GM19035 (cell line): ENCODE data around the gene IFFO2.
"Not testable (repeated sequence)": the region's sequence is repeated elsewhere in the genome, so short reads cannot be mapped to it uniquely, and the experiment has no call there.

Experiments used
- ATAC-seq: cut with Tn5 transposase; IDR thresholded peaks from one replicate; pipeline ENCODE4 v1.9.1; 2021; ENCODE audit not compliant: unreplicated experiment

IFFO2 gene

DNA sequence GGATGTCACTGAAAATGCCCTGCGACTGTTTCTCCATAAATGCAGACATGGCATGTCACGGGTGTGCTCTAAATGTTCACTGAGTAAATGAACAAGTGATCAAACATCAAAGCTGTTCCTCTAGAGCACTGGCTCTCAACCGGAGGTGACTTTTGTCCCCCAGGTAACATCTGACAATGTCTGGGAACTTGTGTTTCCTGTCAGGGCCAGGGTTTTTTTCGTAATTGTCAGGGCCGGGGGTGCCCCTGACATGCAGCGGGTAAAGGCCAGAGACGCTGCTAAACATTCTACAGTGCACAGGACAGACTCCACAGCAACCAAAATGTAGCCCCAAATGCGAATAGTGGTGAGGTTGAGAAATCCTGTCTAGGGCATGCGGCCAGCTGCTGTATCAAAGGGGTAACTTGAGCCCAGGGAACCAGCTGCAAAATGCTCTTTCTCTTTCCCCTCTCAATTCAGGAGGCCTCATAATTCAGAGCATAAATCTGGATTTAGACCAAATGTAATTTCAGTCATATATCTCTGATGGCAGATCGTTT lies 56.1 kb downstream of the IFFO2 start:
- no peak for ATAC-seq

DNA sequence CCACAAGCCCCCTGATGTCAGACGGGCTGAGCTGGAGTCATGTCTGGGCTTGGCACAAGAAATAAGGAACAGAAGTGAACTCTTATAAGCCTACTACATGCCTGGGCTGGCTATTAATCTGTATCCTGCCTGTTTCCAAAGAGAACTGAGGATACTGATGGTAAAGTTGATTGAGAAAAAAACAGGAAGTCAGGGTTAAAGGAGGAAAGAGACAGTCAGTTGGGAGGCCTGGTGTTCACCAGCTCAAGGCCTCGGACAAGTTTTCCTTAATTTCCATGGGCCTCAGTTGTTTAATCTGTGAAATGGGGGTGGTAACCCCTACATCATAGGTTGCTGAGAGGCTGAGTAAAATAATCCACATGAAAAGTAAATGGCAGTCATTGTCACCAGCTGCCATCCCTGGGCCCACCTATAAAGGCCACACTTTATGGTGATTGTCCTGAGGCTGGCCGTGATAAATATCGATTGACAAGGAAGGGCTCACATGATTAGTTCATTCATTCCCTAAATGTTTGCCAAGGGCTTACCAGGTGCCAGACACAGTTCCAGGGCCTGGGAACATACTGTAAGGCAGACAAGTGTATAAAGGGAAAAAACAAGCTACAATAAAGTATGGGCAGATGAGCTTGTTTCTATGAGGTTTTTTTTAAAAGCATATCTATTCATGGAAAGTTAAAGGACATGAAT lies 57.0 kb downstream of the IFFO2 start:
- no peak for ATAC-seq

DNA sequence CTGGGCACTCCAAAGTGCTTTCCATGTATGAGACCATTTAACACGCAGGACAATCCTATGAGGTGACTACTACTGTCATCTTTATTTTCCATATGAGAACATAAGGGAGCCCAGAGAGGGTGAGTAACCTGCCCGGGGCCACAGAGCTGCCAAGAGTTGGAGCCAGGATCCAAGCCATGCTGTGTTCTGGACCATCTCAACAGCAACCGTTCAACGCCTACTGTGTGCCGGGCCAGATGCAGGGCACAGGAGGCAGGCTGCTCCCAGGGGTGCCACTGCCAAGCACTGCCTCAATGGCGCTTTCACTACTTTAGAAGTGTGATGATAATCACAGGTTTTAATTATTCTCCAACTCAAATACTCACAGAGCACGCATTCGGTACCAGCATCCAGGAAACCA lies 57.9 kb downstream of the IFFO2 start:
- no peak for ATAC-seq

DNA sequence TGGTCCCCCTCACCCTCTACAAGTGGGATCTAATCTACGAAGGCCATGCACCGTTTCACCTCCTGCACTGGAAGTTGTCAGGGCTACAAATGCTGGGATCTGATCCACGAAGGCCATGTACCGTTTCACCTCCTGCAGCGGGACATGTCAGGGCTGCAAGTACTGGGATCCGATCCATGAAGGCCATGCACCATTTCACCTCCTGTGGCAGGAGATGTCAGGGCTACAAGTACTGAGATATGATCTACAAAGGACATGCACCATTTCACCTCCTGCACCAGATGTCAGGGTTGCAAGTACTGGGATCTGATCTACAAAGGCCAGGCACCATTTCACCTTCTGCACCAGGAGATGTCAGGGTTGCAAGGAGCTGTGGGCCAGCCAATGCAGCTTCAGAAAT lies 61.2 kb downstream of the IFFO2 start:
- ATAC-seq = no peak

DNA sequence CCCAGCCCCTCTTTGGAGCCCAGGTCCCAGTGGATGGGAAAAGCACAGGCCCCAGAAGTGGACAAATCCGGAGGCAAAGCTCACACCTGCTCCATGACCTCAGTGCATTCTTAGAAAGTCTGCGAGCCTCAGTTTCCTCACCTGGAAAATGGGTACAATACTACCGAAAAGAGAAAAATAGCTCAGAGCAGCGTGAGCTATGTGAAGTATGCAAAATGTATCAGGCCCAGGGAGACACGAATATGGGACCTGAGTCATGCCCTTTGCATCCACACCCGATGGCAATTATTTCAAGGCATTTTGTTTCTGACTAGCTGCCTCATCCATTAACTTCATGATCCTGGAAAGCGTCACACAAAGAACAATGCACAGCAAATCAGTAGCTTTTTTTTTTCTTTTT lies 63.4 kb downstream of the IFFO2 start:
- ATAC-seq = no peak

DNA sequence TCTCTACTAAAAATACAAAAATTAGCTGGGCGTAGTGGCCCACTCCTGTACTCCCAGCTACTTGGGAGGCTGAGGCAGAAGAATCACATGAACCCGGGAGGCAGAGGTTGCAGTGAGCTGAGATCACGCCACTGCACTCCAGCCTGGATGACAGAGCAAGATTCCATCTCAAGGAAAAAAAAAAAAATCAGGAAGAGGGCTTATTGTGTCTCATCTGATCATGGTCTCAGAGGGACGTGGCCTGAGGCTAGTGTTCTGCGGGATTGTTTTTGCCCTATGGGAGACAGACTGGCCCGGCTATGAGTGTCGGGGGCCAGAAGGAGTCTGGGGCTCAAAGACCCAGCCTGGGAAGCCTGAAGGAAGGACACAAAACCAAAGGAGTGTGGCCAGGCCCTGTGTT lies 64.6 kb downstream of the IFFO2 start:
- ATAC-seq = not testable (repeated sequence)

DNA sequence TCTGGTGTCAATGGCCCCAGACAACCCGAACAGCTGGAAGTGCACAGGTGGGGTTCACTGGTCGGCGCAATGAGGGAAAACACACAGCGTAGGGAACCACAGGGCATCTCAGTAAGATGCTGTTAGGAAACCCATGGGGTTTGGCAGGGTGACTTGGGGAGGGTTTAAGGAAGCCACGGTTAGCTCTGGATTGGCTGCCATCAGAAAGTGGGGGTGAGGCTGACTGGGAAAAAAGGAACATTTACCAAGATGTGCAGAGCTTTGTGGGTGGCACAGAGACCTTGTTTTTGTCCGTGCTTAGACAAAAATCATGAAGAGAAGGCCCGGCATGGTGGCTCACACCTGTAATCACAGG lies 65.1 kb downstream of the IFFO2 start:
- no peak for ATAC-seq

DNA sequence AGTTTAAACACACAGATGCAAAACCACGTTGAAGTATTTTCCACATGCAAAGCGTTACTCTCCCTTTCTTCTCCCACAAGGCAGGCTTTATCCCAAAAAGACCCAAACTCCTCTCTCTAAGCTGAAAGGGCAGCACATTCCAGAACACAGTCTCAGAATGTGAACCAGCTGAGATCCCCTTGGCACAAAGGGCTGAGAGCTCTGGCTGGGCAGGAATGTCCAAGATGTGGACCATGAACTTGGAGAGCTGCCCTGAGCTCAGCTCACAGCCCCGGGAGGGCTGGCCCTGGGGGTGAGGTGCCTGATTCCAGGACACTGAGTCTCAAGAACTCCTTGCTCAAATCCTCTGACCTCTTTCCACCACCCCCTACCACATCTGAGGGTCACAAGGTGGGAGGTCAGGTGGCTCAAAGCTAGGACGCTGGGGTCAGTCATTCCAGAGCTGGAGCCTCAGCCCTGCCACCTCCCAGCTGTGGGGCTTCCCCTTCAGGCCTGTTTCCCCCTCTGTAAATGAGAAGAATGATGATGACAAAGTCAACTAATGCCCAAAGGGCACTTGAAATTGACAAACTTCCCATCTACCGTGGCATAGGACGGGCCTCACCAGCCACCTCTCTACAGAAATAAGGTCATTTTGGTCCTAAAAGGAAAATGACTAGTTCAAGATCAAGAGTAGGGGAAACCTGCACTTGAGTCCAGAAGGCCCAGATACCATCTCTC lies 65.6 kb downstream of the IFFO2 start:
- ATAC-seq = no peak

DNA sequence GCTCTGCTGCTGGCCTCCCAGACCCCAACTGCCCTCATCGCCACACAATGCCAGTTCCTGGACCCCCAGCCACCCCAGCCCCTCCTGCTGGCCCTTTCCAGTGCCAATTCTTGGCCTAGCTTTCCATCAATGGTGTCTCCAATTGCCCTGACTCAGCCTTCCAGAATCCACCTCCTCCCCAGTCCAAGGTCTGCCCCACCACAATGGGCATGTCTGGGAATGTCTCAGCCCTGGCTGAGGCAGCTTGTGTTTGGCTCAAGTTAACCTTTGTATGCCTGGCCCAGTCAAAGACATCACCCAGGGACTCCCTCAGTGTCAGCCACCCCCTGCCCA lies 70.5 kb downstream of the IFFO2 start:
- ATAC-seq = no peak

DNA sequence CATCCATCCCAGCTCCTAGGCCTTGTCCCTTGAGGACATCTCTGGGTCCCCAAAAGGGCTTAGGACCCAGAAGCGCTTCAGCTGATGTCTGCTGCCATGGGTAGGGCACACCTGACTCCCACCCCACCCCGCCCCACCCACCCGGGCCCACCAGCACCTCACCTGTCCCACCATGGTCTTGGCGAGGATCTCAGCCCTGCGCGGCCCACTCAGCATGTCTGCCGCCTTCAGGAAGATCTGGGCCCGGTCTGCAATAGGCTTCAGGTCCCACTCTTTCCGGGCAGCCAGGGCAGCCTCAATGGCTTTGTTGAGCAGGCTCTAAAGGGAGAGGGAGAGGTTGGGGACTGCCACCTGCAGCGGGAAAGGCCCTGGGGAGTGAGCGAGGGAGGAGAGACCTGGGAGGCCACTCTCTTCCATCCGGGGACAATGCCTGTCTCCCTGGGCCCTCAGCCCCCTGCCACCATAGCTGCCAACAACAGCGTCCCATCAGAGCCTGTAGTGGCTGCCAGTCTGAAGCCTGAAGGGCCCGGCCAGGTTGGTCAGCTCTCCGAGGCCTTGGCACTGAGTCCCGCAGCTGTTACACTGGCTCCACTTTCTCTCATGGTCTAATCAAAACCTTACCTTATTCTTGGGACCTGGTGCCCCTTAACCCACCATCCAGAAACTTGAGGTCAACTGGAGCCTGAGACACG lies 71.0 kb downstream of the IFFO2 start:
- ATAC-seq = no peak

DNA sequence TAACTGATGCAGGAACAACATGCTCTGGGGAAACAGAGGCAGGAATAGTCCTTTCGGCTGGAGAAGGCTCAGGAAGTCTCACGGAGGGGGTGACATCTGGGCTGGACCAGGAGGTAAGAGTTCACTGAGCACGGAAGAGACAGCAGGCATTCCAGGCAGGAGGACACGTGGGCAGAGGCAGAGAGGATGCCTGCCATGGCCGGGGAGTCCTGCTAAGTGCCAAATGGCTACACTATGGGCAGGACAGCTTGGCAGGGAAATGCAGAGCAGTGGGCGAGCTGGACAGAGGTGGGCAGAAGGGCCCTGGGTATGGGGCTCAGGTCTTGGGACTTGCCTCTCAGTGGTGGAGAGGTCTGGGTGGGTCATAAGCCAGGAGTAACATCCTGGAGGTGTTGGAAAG lies 71.7 kb downstream of the IFFO2 start:
- no peak for ATAC-seq

DNA sequence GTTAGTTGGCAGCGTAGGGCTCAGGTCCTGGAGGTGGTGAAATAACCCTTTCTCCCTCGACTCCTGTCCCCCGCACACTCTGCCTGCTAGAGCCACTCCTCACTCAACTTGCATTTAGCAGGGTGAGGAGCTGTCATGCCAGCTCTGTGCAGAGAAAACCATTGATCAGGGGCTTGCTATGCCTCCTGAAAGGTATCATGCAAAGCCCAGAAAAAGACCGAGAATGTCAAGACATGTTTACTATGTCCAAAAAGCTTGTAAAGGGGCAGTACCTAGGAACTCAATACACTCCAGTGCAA lies 72.1 kb downstream of the IFFO2 start:
- ATAC-seq = no peak

DNA sequence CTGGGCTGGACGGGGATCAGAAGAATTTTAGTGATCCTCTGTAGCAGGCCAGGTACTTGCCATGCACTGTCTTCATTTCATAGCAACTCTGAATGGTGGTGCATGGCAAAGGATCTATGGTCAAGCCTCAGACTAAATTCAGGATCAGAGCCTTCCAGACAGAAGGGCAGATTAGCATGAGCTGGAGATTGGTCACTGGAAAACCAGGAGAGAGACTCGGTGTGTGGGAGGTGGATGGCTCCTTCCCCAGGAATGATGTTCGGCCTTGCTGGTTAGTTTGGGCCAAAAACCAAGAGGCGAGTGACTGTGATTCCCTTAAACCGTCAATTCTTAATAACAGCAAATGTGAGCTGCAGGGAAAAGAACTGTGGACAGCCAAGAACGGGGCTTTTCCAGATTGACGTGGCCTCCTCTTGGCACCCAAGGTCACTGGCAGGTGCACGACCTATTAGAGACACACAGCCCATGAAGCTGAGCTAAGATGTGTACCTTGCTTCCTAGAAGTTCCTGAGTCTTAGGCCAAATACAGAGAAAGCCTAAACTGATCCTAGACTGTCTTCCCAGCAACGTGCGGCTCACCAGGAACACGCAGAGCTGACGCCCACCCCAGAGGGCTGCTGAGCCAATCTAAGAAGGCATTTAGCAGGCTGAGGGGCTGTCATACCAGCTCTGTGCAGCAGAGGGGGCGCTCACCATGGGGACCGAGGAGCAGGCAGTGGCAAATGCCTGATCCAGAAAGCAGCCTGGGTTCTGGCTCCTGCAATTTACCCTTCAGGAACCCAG lies 72.6 kb downstream of the IFFO2 start:
- ATAC-seq = no peak

DNA sequence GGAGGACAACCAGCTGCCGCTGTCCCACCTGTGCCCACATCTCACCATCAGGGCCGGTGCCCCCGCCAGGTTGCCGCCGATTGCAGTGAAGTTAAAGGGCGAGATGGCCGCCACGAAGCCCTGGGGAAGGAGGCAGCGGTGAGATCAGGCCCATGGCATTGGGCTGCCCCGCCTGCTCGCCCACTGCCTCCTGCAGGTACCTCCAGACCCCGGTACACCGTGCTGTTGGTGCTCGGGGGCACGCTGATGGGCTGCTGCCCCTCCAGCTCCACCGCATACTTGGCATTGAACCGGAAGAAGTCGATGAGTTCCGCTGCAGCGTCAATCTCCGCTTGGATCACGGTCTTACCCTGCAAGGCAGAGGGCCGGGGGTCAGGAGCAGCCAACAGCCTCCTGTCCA lies 73.4 kb downstream of the IFFO2 start:
- no peak for ATAC-seq

DNA sequence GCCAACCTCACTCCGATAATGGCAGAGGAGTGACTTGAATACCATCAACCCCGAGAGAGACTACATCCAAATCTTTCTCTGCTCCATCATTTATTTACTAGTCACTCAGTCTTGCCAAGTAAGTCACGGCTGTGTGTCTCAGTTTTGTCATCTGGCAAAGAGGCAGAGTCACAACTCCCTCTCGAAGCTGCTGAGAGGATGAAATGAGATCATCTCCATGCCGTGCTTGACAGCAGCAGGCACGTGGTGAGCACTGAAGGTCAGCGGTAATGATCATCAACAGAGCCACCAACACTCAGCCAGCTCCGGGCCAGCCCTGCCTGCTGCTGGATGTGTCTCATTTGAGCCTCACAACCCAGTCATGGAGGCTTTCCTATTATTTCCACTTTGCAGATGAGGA lies 74.0 kb downstream of the IFFO2 start:
- ATAC-seq = no peak

DNA sequence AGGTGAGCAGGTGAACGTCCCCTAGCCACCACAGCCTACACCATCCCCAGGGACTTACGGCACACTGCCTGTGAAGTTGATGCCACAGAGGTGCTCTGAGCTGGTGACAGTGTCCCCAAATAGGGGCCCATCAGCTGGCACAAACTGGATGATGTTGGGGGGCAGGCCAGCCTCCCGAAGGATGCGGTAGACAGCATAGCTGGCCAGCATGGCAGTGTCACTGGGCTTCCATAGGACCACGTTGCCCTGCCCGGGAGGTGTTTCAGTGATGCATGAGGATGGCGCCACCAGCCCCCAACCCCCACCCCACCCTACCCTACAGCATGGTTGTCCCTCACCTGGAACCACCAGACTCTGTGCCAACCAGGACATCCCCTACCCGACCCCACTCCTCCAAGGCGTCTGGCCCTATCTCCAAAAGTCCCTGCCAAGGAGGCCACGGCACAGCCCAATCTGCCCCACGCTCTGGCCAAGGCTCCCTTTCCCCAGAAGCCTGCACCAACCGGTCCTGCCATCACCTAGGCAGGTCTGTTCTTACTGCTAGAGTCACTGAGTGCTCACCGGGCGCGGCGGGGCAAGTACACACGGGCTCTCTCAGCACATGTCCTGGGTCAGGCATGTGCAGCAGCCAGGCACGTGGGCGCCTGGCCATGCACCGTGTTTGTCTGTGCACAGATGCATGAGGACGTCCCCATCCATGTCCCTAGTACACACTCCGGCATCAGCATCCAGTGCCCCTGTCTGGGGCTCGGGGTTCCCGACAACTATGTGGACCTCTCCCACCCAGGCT lies 74.6 kb downstream of the IFFO2 start:
- ATAC-seq = no peak

DNA sequence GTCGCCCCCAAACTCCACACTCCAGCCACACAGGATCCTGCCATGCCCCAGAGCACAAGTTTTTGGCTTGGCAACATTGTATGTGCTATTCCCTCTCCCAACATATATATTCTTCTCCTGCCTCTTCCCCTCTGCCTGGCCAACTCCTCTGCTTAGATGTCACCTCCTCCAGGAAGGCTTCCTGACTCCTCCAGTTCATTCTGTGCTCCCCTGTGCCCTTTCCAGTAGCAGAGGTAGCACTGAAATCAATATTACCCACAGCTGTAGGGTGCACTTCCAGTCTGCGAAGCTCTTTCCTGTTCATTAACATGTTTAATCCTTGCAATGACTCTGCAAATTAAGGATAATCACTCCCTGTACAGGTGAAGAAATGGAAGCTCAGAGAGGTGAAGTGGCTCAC lies 75.3 kb downstream of the IFFO2 start:
- no peak for ATAC-seq

DNA sequence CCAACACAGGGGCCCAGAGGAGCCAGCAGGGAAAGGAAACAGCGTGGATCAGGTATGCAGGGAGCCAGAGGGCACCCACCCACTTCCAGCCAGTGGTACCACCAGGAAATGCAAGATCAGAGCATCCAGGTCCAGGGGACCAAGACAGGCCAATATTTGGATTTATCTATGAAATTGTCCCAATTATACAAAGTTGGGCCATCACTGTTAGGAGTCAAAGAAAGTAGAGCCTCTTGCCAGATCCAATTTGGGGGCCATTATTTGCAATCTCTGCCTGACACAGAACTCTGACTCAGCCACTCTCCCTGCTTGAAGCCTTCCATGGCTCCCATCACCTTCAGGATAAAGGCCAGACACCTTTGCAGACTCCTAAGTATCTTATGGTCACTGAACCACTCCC lies 75.9 kb downstream of the IFFO2 start:
- ATAC-seq = no peak

DNA sequence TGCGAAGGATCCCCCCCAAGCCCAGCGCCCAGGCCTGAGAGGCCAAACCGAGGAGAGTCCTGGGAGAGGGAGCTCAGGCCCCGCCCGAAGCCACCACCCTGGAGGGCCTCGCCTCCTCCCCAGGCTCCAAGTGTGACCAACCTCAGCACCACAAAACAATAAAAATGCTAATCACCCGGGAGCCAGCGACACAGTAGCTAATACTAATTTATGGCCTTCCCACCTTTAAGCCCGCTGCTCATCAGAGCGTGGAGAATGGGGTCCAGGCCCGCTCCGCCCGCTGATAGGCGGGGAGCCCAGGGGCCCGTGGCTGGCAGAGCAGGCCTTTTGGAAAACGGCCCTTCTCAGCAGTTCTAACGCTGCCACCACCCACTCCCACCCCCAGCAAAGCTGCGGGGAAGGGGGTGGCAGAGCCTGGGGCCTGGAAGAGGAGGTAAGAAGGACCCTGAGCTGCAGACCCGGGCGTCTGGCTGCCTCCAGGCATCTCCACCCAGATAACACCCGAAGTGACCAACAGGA lies 76.6 kb downstream of the IFFO2 start:
- ATAC-seq = no peak

DNA sequence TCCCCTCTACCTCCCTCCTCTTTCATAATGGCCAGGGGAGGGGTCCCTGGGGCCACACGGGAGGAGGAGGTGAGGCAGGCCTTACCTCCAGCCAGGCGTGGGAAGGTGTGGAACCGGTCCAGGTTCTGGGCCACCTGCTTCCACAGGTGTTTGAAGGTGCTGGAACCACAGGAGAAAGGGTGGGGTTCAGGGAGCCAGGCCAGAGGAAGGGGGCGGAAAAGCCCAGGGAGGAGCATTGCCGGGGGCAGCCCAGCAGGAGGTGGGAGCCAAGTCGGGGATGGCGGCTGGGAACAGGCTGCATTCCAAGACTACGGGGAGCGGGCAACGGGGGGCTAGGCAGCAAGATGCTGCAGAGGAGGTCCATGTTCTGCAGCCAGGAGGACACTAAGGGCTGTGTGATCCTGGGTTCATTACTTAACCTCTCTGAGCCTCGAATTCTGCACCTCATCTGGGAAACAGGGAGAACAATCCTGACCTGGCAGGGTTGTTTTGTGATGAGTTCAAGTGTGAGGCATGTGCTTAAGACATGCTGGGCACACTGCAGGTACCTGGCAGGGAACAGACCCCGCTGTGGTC lies 77.2 kb downstream of the IFFO2 start:
- ATAC-seq = no peak
